OCI-LY7 (cell line): ENCODE measurements around the gene ABCC8. TPM values are rescaled to one million over a fixed set of nuclear protein-coding genes. Genes with fewer than 3 reads are reported as not detected.

ENCODE experiments used
- BruUV-seq: library from RNA; stranded (reverse); fragments of 400-500 nt; replicated peaks from 2 replicates; lab custom pipeline; 2021; lab: Mats Ljungman, UMichigan
- CTCF ChIA-PET: fragments of 300-600 bp; sonication (Branson Sonifier 250); formaldehyde crosslinking; loops from one replicate; lab custom pipeline; 2022; ENCODE audit warnings: antibody characterized with exemption; ENCODE audit not compliant: unreplicated experiment; lab: Charles Lee
- POLR2A ChIA-PET: fragments of 300-600 bp; sonication (Branson Sonifier 250); formaldehyde crosslinking; loops from one replicate; lab custom pipeline; 2022; ENCODE audit warnings: antibody characterized with exemption; lab: Charles Lee
- DNase-seq: peaks from one replicate; pipeline ENCODE4 v3.0.0-alpha.2; 2015; ENCODE audit warnings: low spot score
- H2AFZ ChIP-seq: fragments of 200-600 bp; sonication (generic), shearing (Covaris generic); 2 replicates; pipeline ENCODE4 v1.6.1; 2014; ENCODE audit warnings: mild to moderate bottlenecking, antibody characterized with exemption, low read length, moderate library complexity
- H3K27ac ChIP-seq: fragments of 200-600 bp; sonication (generic); 2 replicates; pipeline ENCODE4 v1.5.1; 2014; ENCODE audit warnings: mixed run types, low read depth, mild to moderate bottlenecking, moderate library complexity, low read length, inconsistent platforms; ENCODE audit not compliant: poor library complexity, severe bottlenecking
- H3K36me3 ChIP-seq: fragments of 200-600 bp; sonication (generic); 2 replicates; pipeline ENCODE4 v1.6.1; 2014; ENCODE audit warnings: mild to moderate bottlenecking, antibody characterized with exemption, low read length, moderate library complexity, mixed read lengths; ENCODE audit not compliant: insufficient read depth
- H3K4me1 ChIP-seq: fragments of 200-600 bp; sonication (generic); 2 replicates; pipeline ENCODE4 v1.5.1; 2014; ENCODE audit warnings: mild to moderate bottlenecking, low read length; ENCODE audit not compliant: insufficient read depth, poor library complexity, severe bottlenecking
- H3K4me2 ChIP-seq: fragments of 200-600 bp; sonication (generic); 2 replicates; pipeline ENCODE4 v1.6.1; 2014; ENCODE audit warnings: mild to moderate bottlenecking, low read length
- H3K4me3 ChIP-seq: fragments of 200-600 bp; sonication (generic); 2 replicates; pipeline ENCODE4 v1.5.1; 2014; ENCODE audit warnings: mild to moderate bottlenecking, low read depth, low read length; ENCODE audit not compliant: poor library complexity, severe bottlenecking
- H3K79me2 ChIP-seq: fragments of 200-600 bp; sonication (generic); 2 replicates; pipeline ENCODE4 v1.6.1; 2016; ENCODE audit warnings: low read depth, mild to moderate bottlenecking, low read length, moderate library complexity, mixed read lengths; ENCODE audit not compliant: insufficient read depth
- H3K9me2 ChIP-seq: fragments of 200-600 bp; sonication (generic); 2 replicates; pipeline ENCODE4 v1.6.1; 2016; ENCODE audit warnings: mild to moderate bottlenecking, low read length, mixed read lengths; ENCODE audit not compliant: insufficient read depth
- H3K9me3 ChIP-seq: fragments of 200-600 bp; sonication (generic); 2 replicates; pipeline ENCODE4 v1.6.1; 2014; ENCODE audit warnings: mild to moderate bottlenecking, mixed run types, low read length, mixed read lengths
- H4K20me1 ChIP-seq: fragments of 200-600 bp; sonication (generic); 2 replicates; pipeline ENCODE4 v1.6.1; 2014; ENCODE audit warnings: mild to moderate bottlenecking, antibody characterized with exemption, low read length, moderate library complexity, mixed read lengths; ENCODE audit not compliant: insufficient read depth
- EZH2phosphoT487 ChIP-seq: fragments of 200-600 bp; sonication (generic); IDR thresholded peaks from 2 replicates; pipeline ENCODE4 v1.6.1; 2018; ENCODE audit warnings: low read depth, borderline replicate concordance, mild to moderate bottlenecking, mixed run types, antibody characterized with exemption, low read length, moderate library complexity, mixed read lengths
- intact Hi-C: fragments of 100-400 bp; cut with micrococcal nuclease; formaldehyde crosslinking; loops from one replicate; pipeline ENCODE4 v1.10.0; 2022; ENCODE audit not compliant: unreplicated experiment
- total RNA-seq, 2 experiments: library from RNA; depleted of rRNA in 1 of 2; stranded (reverse); fragments of >200 nt in 1 of 2; shearing (Covaris generic) in 1 of 2; gene quantifications; 2 replicates each; pipeline ENCODE4 v1.2.3, GENCODE V29; 2014 to 2022
- TF ChIP-seq, protein P1 (sequence below): fragments of 200-600 bp; sonication (generic); conservative IDR thresholded peaks from 2 replicates; pipeline ENCODE4 v1.5.1; 2014; ENCODE audit warnings: mild to moderate bottlenecking, antibody characterized with exemption, low read length, moderate library complexity, mixed read lengths

Gene ABCC8
- total RNA-seq, 2 experiments from 2014 or later = not detected

DNA sequence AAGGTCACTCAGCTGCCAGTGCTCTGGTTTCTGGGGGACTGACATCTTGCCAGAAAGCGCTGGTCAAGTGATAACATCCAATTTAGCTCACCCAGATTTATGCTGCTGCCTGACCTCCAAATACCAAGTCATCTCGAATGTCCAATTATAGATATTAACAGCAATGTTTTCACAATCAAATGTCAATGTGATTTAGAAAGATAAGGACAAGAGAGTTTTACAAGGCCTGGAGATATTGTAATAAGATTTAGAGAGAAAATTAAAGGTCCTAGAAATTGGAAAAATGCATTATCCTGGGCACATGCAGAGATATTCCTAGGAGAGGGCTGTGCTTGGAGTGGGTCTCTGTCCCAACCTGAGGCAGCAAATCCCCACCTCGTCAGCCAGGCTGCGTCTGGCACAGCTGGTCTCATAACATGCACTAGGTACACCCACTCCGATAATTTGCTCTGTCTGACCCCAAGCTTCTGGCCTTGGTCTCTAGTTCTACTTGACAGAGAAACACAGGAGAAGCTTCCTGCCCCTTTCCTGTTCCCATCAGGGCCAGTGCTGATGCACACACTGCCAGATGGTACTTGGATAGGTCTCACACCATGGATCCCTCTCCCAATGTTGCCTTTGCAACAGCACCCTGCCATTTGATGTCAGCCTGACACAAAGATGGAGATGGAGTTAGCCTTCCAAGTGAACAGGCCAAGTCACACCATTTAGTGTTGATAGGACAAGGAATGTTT, 39.0 kb upstream of the ABCC8 start:
- ChIA-PET CTCF (no interaction called here), POLR2A (interaction anchor here (0.6 kb wide), 1 partner anchor 475 kb away, joined by 3 read pairs; no protein-coding TSS in a partner anchor)
- Histone ChIP-seq H2AFZ (no peak overlapping the region), H3K4me3 (no peak overlapping the region), H3K27ac (no peak overlapping the region), H3K36me3 (no peaks in the 10 kb centered on the region), H4K20me1 (no peaks in the 10 kb centered on the region), H3K4me1 (no peaks in the 10 kb centered on the region), H3K9me3 (no peaks in the 10 kb centered on the region), H3K4me2 (no peak overlapping the region), H3K9me2 (no peaks in the 10 kb centered on the region), H3K79me2 (no peaks in the 10 kb centered on the region)
- no peak for TF ChIP-seq EZH2phosphoT487
- TF ChIP-seq, protein P1, sequence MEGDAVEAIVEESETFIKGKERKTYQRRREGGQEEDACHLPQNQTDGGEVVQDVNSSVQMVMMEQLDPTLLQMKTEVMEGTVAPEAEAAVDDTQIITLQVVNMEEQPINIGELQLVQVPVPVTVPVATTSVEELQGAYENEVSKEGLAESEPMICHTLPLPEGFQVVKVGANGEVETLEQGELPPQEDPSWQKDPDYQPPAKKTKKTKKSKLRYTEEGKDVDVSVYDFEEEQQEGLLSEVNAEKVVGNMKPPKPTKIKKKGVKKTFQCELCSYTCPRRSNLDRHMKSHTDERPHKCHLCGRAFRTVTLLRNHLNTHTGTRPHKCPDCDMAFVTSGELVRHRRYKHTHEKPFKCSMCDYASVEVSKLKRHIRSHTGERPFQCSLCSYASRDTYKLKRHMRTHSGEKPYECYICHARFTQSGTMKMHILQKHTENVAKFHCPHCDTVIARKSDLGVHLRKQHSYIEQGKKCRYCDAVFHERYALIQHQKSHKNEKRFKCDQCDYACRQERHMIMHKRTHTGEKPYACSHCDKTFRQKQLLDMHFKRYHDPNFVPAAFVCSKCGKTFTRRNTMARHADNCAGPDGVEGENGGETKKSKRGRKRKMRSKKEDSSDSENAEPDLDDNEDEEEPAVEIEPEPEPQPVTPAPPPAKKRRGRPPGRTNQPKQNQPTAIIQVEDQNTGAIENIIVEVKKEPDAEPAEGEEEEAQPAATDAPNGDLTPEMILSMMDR = no peak
- intact Hi-C loops = no loop called here
- BruUV-seq = no TSS peak
- no peak for DNase-seq

- POLR2A ChIA-PET = no interaction called here
- Histone ChIP-seq H3K9me2 (no peaks in the 10 kb centered on the region), H2AFZ (no peak overlapping the region), H3K4me2 (no peak overlapping the region), H4K20me1 (no peaks in the 10 kb centered on the region), H3K36me3 (no peaks in the 10 kb centered on the region), H3K4me3 (no peak overlapping the region), H3K9me3 (no peaks in the 10 kb centered on the region), H3K4me1 (no peaks in the 10 kb centered on the region), H3K79me2 (no peaks in the 10 kb centered on the region), H3K27ac (no peak overlapping the region)
- intact Hi-C loops = no loop called here
- BruUV-seq = no TSS peak
- CTCF ChIA-PET = no interaction called here
- no peak for TF ChIP-seq EZH2phosphoT487
- TF ChIP-seq, protein P1 = no peak
- no peak for DNase-seq
Observed at GRCh38 chr11:17514476-17514875, 37.8 kb upstream of the ABCC8 start.

DNA sequence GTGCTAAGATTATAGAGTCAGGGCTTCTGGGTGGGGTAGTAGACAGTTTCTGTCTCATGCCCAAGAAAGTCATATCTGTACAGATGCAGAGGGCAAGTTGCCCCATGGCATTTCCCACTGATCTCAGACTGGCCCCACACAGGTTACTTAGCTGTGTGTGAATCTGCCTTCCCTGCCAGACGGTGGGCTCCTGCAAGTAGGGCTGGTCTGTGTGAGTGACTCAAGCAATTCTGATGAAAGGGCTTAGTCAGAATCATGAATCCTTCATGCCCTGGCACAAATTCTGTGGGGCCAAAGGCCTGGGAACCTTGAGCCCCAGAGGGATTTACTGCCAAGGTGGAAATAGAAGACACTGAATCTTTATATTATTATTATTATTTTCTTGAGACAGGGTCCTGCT, 37.2 kb upstream of the ABCC8 start:
- Histone ChIP-seq H3K4me2 (no peak overlapping the region), H3K9me3 (no peaks in the 10 kb centered on the region), H3K4me3 (no peak overlapping the region), H3K27ac (no peak overlapping the region), H3K36me3 (no peaks in the 10 kb centered on the region), H3K4me1 (no peaks in the 10 kb centered on the region), H4K20me1 (no peaks in the 10 kb centered on the region), H3K9me2 (no peaks in the 10 kb centered on the region), H3K79me2 (no peaks in the 10 kb centered on the region), H2AFZ (no peak overlapping the region)
- ChIA-PET POLR2A (interaction anchor here (0.6 to 0.9 kb wide), 2 partner anchors 21 to 504 kb away, joined by 3 to 4 read pairs; no protein-coding TSS in a partner anchor), CTCF (interaction anchor here (0.6 to 1.8 kb wide), 2 partner anchors 14 to 234 kb away, joined by 3 to 7 read pairs; no protein-coding TSS in a partner anchor)
- BruUV-seq = no TSS peak
- TF ChIP-seq EZH2phosphoT487 = no peak
- TF ChIP-seq, protein P1 = no peak
- DNase-seq = no peak
- intact Hi-C loops = no loop called here
